Gastroesophageal sphincter (tissue), 3 donors: ENCODE measurements around the gene ABL2.

Experiments used
- POLR2A ChIP-seq, 2 donors: fragments of 450-650 bp; IDR thresholded peaks; one replicate each; pipeline ENCODE4 v1.6.1; 2017; ENCODE audit warnings: antibody characterized with exemption in 2 of 2, mild to moderate bottlenecking in 2 of 2, moderate library complexity in 1 of 2
- TF ChIP-seq, protein P1 (sequence below), 4 experiments: fragments of 200-600 bp in 2 of 4; fragments of 450-650 bp in 2 of 4; sonication (generic) in 1 of 4; IDR thresholded peaks; one replicate each; pipeline ENCODE4 v1.5.1; 2017 to 2019; ENCODE audit warnings: antibody characterized with exemption in 4 of 4, mild to moderate bottlenecking in 2 of 4, moderate library complexity in 2 of 4

DNA sequence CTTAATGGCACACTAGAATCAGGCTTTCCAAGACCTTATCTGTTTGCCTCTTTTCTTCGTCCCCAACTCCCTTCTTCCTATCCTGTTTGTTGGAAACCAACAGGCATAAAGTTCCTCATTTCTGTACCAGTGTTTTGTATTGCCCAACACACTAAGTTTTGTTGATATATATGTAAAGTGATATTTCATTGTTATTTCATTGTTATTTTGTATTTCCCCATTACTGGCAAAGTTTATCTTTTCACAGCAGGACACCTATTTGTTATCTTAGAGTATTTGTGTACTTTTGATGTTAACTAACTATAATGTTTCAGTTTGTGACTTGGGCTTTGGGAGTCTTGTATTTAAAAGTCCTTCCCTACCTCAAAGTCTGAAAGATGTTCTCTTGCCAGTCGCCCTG is 176.7 kb downstream of the ABL2 start:
- TF ChIP-seq, protein P1, sequence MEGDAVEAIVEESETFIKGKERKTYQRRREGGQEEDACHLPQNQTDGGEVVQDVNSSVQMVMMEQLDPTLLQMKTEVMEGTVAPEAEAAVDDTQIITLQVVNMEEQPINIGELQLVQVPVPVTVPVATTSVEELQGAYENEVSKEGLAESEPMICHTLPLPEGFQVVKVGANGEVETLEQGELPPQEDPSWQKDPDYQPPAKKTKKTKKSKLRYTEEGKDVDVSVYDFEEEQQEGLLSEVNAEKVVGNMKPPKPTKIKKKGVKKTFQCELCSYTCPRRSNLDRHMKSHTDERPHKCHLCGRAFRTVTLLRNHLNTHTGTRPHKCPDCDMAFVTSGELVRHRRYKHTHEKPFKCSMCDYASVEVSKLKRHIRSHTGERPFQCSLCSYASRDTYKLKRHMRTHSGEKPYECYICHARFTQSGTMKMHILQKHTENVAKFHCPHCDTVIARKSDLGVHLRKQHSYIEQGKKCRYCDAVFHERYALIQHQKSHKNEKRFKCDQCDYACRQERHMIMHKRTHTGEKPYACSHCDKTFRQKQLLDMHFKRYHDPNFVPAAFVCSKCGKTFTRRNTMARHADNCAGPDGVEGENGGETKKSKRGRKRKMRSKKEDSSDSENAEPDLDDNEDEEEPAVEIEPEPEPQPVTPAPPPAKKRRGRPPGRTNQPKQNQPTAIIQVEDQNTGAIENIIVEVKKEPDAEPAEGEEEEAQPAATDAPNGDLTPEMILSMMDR (IDR thresholded peaks at IDR 0.05): no peak
- TF ChIP-seq POLR2A (IDR thresholded peaks at IDR 0.05): no peak
